ENCODE measurements around the gene PCMT1.

- TF ChIP-seq CTCF (conservative IDR thresholded peaks at IDR 0.05; ENCODE audit: low read length) (no peak), EZH2phosphoT487 (IDR thresholded peaks at IDR 0.05; ENCODE audit: borderline replicate concordance, low read depth, low read length) (no peak)
Observed at GRCh38 chr6:149717255-149717587, 32.3 kb upstream of the PCMT1 start.

All from OCI-LY7 (cell line).